H9 (cell line): ENCODE data around the gene KLHL1. TPM values are rescaled to one million over a fixed set of nuclear protein-coding genes. Genes with fewer than 3 reads are reported as not detected.
A peak's percentile ranks its signal among the peaks of the same experiment; 100 is the strongest.

Experiments used
- DNase-seq: peaks from one replicate; pipeline ENCODE4 v3.0.0-alpha.2; 2017
- H2AFZ ChIP-seq: one replicate; pipeline ENCODE4 v1.6.1; 2013; ENCODE audit warnings: mild to moderate bottlenecking, low read length, control low read depth, moderate library complexity
- H2AK5ac ChIP-seq: 2 replicates; pipeline ENCODE4 v1.6.1; 2013; ENCODE audit warnings: low read length, control low read depth, mixed read lengths; ENCODE audit not compliant: insufficient read length
- H2BK120ac ChIP-seq: one replicate; pipeline ENCODE4 v1.6.1; 2013; ENCODE audit warnings: low read depth, mild to moderate bottlenecking, low read length, control low read depth, inconsistent platforms; ENCODE audit not compliant: poor library complexity, severe bottlenecking
- H2BK12ac ChIP-seq: 2 replicates; pipeline ENCODE4 v1.6.1; 2013; ENCODE audit warnings: low read length, control low read depth, mixed read lengths, low read depth; ENCODE audit not compliant: insufficient read length
- H2BK15ac ChIP-seq: 2 replicates; pipeline ENCODE4 v1.6.1; 2013; ENCODE audit warnings: low read depth, low read length, control low read depth
- H2BK20ac ChIP-seq: one replicate; pipeline ENCODE4 v1.6.1; 2013; ENCODE audit warnings: low read depth, mild to moderate bottlenecking, low read length, control low read depth, inconsistent platforms; ENCODE audit not compliant: poor library complexity, severe bottlenecking
- H2BK5ac ChIP-seq: 2 replicates; pipeline ENCODE4 v1.6.1; 2013; ENCODE audit warnings: low read length, control low read depth, mixed read lengths; ENCODE audit not compliant: insufficient read length
- H3K14ac ChIP-seq: 2 replicates; pipeline ENCODE4 v1.6.1; 2013; ENCODE audit warnings: low read length, control low read depth; ENCODE audit not compliant: insufficient read depth
- H3K18ac ChIP-seq: 2 replicates; pipeline ENCODE4 v1.6.1; 2013; ENCODE audit warnings: low read depth, mild to moderate bottlenecking, mixed read lengths, low read length, control low read depth; ENCODE audit not compliant: insufficient read length
- H3K23ac ChIP-seq: 2 replicates; pipeline ENCODE4 v1.6.1; 2013; ENCODE audit warnings: low read length, control low read depth, mixed read lengths, low read depth; ENCODE audit not compliant: insufficient read length
- H3K23me2 ChIP-seq: 2 replicates; pipeline ENCODE4 v1.6.1; 2013; ENCODE audit warnings: low read depth, mild to moderate bottlenecking, mixed read lengths, low read length, control low read depth; ENCODE audit not compliant: insufficient read length, poor library complexity, severe bottlenecking
- H3K27ac ChIP-seq: 2 replicates; pipeline ENCODE4 v1.5.1; 2013; ENCODE audit warnings: low read length, control low read depth, mixed read lengths, low read depth; ENCODE audit not compliant: insufficient read length
- H3K27me3 ChIP-seq: 2 replicates; pipeline ENCODE4 v1.6.1; 2013; ENCODE audit warnings: low read length, control low read depth, inconsistent platforms; ENCODE audit not compliant: insufficient read depth
- H3K4ac ChIP-seq: 2 replicates; pipeline ENCODE4 v1.6.1; 2013; ENCODE audit warnings: low read depth, mild to moderate bottlenecking, control low read depth, inconsistent platforms, low read length, moderate library complexity
- H3K4me1 ChIP-seq: 2 replicates; pipeline ENCODE4 v1.6.1; 2013; ENCODE audit warnings: low read length, control low read depth, inconsistent platforms; ENCODE audit not compliant: insufficient read depth
- H3K4me2 ChIP-seq: 2 replicates; pipeline ENCODE4 v1.6.1; 2013; ENCODE audit warnings: low read length, control low read depth, mixed read lengths; ENCODE audit not compliant: insufficient read length, insufficient read depth
- H3K56ac ChIP-seq: 2 replicates; pipeline ENCODE4 v1.6.1; 2013; ENCODE audit warnings: low read depth, mild to moderate bottlenecking, mixed read lengths, low read length, control low read depth; ENCODE audit not compliant: insufficient read length
- H3K79me1 ChIP-seq: 2 replicates; pipeline ENCODE4 v1.6.1; 2013; ENCODE audit warnings: low read depth, mild to moderate bottlenecking, moderate library complexity, low read length, control low read depth, inconsistent platforms; ENCODE audit not compliant: insufficient read depth, poor library complexity, severe bottlenecking
- H3K79me2 ChIP-seq: 2 replicates; pipeline ENCODE4 v1.6.1; 2013; ENCODE audit warnings: low read length, control low read depth, inconsistent platforms; ENCODE audit not compliant: insufficient read depth
- H3K9ac ChIP-seq: 2 replicates; pipeline ENCODE4 v1.6.1; 2013; ENCODE audit warnings: low read length, control low read depth, mixed read lengths; ENCODE audit not compliant: insufficient read length; ENCODE audit errors: extremely low read depth
- H3K9me3 ChIP-seq: one replicate; pipeline ENCODE4 v1.6.1; 2013; ENCODE audit warnings: low read depth, low read length, inconsistent platforms; ENCODE audit not compliant: control insufficient read depth
- H3T11ph ChIP-seq: one replicate; pipeline ENCODE4 v1.6.1; 2013; ENCODE audit warnings: mild to moderate bottlenecking, low read length, control low read depth, inconsistent platforms
- H4K20me1 ChIP-seq: one replicate; pipeline ENCODE4 v1.6.1; 2013; ENCODE audit not compliant: control insufficient read depth, insufficient read length, insufficient read depth
- H4K5ac ChIP-seq: 2 replicates; pipeline ENCODE4 v1.6.1; 2013; ENCODE audit warnings: low read depth, mild to moderate bottlenecking, mixed read lengths, low read length, control low read depth; ENCODE audit not compliant: insufficient read length
- H4K8ac ChIP-seq: replicated peaks from 2 replicates; pipeline ENCODE4 v1.6.1; 2013; ENCODE audit warnings: low read length, control low read depth, mixed read lengths, low read depth; ENCODE audit not compliant: insufficient read length
- H4K91ac ChIP-seq: 2 replicates; pipeline ENCODE4 v1.6.1; 2013; ENCODE audit warnings: low read depth, mild to moderate bottlenecking, moderate library complexity, mixed read lengths, low read length, control low read depth; ENCODE audit not compliant: insufficient read length
- H3K27ac Mint-ChIP-seq, 3 experiments: 2 replicates in 2 of 3; 3 replicates in 1 of 3; pipeline ENCODE4 v1.8.0; 2020 to 2021; ENCODE audit warnings: mixed read lengths in 3 of 3, mild to moderate bottlenecking in 1 of 3, moderate library complexity in 1 of 3
- H3K27me3 Mint-ChIP-seq: 2 replicates; pipeline ENCODE4 v1.8.0; 2021; ENCODE audit warnings: low read depth, mild to moderate bottlenecking, moderate library complexity, mixed read lengths
- H3K36me3 Mint-ChIP-seq, 3 experiments: 2 replicates in 2 of 3; 3 replicates in 1 of 3; pipeline ENCODE4 v1.8.0; 2020 to 2021; ENCODE audit warnings: low read depth in 3 of 3, mixed read lengths in 3 of 3; ENCODE audit not compliant: insufficient read depth in 1 of 3
- H3K4me1 Mint-ChIP-seq, 2 experiments: 2 replicates each; pipeline ENCODE4 v1.8.0; 2020; ENCODE audit warnings: mixed read lengths in 2 of 2
- H3K4me3 Mint-ChIP-seq, 2 experiments: 2 replicates in 1 of 2; 3 replicates in 1 of 2; pipeline ENCODE4 v1.8.0; 2020 to 2021; ENCODE audit warnings: mild to moderate bottlenecking in 2 of 2, mixed read lengths in 2 of 2, moderate library complexity in 1 of 2
- H3K9me3 Mint-ChIP-seq, 2 experiments: 2 replicates in 1 of 2; 3 replicates in 1 of 2; pipeline ENCODE4 v1.8.0; 2020; ENCODE audit warnings: mild to moderate bottlenecking in 2 of 2, mixed read lengths in 2 of 2, moderate library complexity in 1 of 2
- CTCF ChIP-seq: fragments of 200-600 bp; sonication (generic); conservative IDR thresholded peaks from 3 replicates; pipeline ENCODE4 v1.8.0; 2021; ENCODE audit warnings: antibody characterized with exemption, mild to moderate bottlenecking
- whole genome bisulfite sequencing: extraction: QIAGEN DNeasy Blood & Tissue Kit; methylation state at CpG from one replicate; pipeline ENCODE4 v1.1.7; 2013; ENCODE audit warnings: missing lambda C conversion rate, low lambda C conversion rate, mixed read lengths; ENCODE audit not compliant: insufficient read length; ENCODE audit errors: extremely low coverage; 5-methylcytosine and 5-hydroxymethylcytosine counted together
- total RNA-seq: library from RNA; stranded (reverse); gene quantifications from 2 replicates; pipeline ENCODE4 v1.2.1, GENCODE V29; 2021

The KLHL1 gene
- total RNA-seq, 1 experiment from 2014 or later, result not detected

- no peak overlapping the region for H3T11ph ChIP-seq
- no CpG with 5 or more reads among the region's 3 CpGs for WGBS
- H4K8ac ChIP-seq, result no peak overlapping the region
- no peaks in the 10 kb centered on the region for H3K9me3 ChIP-seq
- H3K79me2 ChIP-seq, result no peaks in the 10 kb centered on the region
- no peak overlapping the region for H3K4me3 Mint-ChIP-seq
- H3K4me1 ChIP-seq, result no peaks in the 10 kb centered on the region
- H3K27me3 Mint-ChIP-seq, result no peaks in the 10 kb centered on the region
- H2AFZ ChIP-seq, result no peak overlapping the region
- no peak overlapping the region for H4K5ac ChIP-seq
- H3K23me2 ChIP-seq, result no peaks in the 10 kb centered on the region
- no peak overlapping the region for H2BK12ac ChIP-seq
- no peak overlapping the region for H3K56ac ChIP-seq
- no peak overlapping the region for H4K91ac ChIP-seq
- H3K23ac ChIP-seq, result no peak overlapping the region
- peaks cover 3 to 6% of the 10 kb centered on the region in 2 experiments; a peak in 3 of 4 replicates for H3K4me1 Mint-ChIP-seq
- H4K20me1 ChIP-seq, result no peaks in the 10 kb centered on the region
- TF ChIP-seq CTCF, result no peak
- H3K27ac ChIP-seq, result no peak overlapping the region
- H2BK5ac ChIP-seq, result no peak overlapping the region
- H3K27ac Mint-ChIP-seq, result 0 out of 7 replicates have a peak overlapping the region, but pooled peaks of 1 of the 3 experiments have one; percentile 3
- no peaks in the 10 kb centered on the region for H3K36me3 Mint-ChIP-seq
- no peak overlapping the region for H2AK5ac ChIP-seq
- H3K18ac ChIP-seq, result no peak overlapping the region
- H2BK120ac ChIP-seq, result no peak overlapping the region
- H2BK20ac ChIP-seq, result no peak overlapping the region
- H3K27me3 ChIP-seq, result no peaks in the 10 kb centered on the region
- H3K9ac ChIP-seq, result no peak overlapping the region
- no peaks in the 10 kb centered on the region for H3K79me1 ChIP-seq
- no peak overlapping the region for H3K4me2 ChIP-seq
- DNase-seq, result no peak
- no peak overlapping the region for H2BK15ac ChIP-seq
- no peak overlapping the region for H3K4ac ChIP-seq
- H3K14ac ChIP-seq, result no peak overlapping the region
- H3K9me3 Mint-ChIP-seq, result peaks cover 4% of the 10 kb centered on the region in 2 experiments; a peak in 2 of 5 replicates
Observed at GRCh38 chr13:69677343-69677742, 430.9 kb downstream of the KLHL1 start.
